ENCODE data around the gene OR4D1.

Gene OR4D1

GRCh38 chr17:58195518-58196123 is 47.4 kb downstream of the OR4D1 start:
- DNase-seq, result no peak

- DNase-seq, result no peak
Measured at GRCh38 chr17:58196610-58197009, 48.4 kb downstream of the OR4D1 start.

- DNase-seq, result peak; percentile 76
Measured at GRCh38 chr17:58200024-58200633, 51.9 kb downstream of the OR4D1 start.

- no peak for DNase-seq
Measured at GRCh38 chr17:58202859-58203258, 54.7 kb downstream of the OR4D1 start.

- DNase-seq, result no peak
Measured at GRCh38 chr17:58204796-58205195, 56.6 kb downstream of the OR4D1 start.

- DNase-seq, result no peak
Measured at GRCh38 chr17:58205936-58206335, 57.8 kb downstream of the OR4D1 start.

GRCh38 chr17:58207451-58207850 is 59.3 kb downstream of the OR4D1 start:
- DNase-seq, result no peak

GRCh38 chr17:58208344-58208743 is 60.2 kb downstream of the OR4D1 start:
- no peak for DNase-seq

Measured in stimulated activated CD4-positive, alpha-beta T cell treated with anti-CD3 and anti-CD28 coated beads, Interleukin-15, amount 100 ng/mL, for 24 hours (primary cell).